Superior temporal gyrus (tissue), 1 donor: ENCODE measurements around the gene TGFBR3.

Source experiments
- DNase-seq: peaks from one replicate; pipeline ENCODE4 v3.0.0-alpha.2; 2016; ENCODE audit errors: extremely low spot score

Gene TGFBR3

DNA sequence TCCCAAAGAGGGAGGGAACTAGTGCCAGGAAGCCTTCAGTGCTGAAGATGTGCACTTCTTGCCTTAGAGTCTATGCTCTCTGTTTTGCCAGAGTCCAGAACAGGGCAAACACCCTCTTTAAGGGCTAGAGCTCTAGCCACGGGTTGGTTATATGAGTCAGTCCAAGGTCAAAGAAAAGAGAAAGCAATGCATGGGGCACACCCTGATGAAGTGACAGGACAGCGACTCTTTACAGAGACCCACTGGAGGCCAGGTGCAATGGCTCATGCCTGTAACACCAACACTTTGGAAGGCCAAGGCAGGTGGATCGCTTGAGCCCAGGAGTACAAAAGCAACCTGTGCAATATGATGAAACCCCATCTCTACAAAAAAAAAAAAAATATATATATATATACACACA, 86.1 kb downstream of the TGFBR3 start:
- DNase-seq, result no peak

- no peak for DNase-seq
These were observed 86.8 kb downstream of the TGFBR3 start for GRCh38 chr1:91799159-91799558.

GRCh38 chr1:91798740-91799139, 87.2 kb downstream of the TGFBR3 start:
- DNase-seq, result no peak

DNA sequence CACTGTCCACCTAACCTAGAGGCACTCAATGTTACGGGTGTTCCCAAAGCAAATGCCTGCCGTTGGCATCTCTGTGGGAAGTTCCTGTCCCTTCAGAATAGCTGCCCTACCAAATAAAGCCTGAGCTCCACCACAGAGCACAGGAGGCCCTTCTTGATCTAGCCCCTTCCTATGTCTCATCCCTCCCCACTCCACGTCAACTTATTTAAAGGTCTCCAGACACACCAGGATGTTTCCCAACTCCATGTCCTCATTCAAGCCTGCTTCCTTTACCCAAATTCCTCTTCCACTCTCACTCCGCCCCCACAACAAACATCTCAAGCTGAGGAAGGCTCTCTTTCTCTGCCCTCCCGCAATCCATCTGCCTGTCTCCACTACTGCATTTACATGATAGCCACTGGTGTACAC, 87.7 kb downstream of the TGFBR3 start:
- no peak for DNase-seq

- no peak for DNase-seq
These were observed 88.8 kb downstream of the TGFBR3 start for GRCh38 chr1:91797164-91797563.

GRCh38 chr1:91796390-91796654, 89.6 kb downstream of the TGFBR3 start:
- no peak for DNase-seq

DNA sequence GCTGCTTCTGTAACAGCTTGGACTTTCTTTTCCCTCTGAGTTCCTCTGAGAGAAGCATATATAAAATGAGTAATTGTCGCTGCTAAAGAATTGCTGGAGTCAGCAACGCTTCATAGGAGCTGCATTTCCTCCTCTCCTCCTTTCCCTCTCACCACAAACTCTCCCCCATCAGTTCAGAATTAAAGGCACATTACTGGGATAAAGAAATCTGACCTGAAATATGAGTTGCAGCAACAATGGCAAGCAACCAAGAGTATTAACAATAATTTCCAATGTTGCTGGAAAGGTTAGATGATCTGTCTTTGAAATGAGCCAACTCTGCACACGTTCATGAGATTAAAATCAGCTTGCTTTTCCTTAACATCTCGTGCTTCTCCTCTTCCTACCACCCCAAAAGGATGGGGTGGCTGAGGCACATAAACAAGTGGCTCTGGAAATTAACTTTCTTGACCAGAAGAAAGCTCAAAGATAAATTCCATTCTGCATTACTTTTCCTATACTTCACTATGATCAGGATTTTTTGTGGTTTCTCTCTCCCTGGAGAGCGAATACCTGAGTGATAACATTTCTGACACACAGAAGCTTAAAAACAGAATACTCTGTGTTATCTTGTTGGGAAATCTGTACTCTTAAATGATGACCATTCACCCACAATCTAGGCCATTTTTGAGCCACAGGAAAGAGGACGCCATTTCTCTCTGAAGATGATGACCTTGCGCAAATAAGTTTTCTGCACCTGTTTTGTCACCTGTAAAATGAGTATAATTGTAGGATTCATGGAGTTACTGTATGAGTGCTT, 90.2 kb downstream of the TGFBR3 start:
- DNase-seq, result no peak

DNA sequence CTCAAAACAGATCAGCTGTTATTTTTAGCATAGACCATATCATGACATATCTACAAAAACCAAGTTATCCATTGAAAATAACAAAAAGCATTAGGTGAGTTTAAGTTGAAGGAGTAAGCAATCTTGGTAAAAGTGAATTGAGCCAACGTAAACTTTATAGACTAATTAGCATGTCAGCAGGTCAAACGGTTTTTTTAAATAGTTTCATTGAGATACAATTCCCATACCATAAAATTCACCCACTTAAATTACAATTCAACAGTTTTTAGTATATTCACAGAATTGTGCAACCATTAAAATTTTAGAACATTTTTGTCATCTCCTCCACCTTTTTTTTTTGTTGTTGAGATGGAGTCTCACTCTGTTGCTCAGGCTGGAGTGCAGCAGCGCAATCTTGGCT, 92.1 kb downstream of the TGFBR3 start:
- DNase-seq, result no peak

GRCh38 chr1:91793189-91793588, 92.8 kb downstream of the TGFBR3 start:
- no peak for DNase-seq

GRCh38 chr1:91792489-91793071, 93.4 kb downstream of the TGFBR3 start:
- DNase-seq, result no peak

GRCh38 chr1:91791691-91792488, 94.1 kb downstream of the TGFBR3 start:
- DNase-seq, result no peak

GRCh38 chr1:91791103-91791502, 94.8 kb downstream of the TGFBR3 start:
- DNase-seq, result no peak

DNA sequence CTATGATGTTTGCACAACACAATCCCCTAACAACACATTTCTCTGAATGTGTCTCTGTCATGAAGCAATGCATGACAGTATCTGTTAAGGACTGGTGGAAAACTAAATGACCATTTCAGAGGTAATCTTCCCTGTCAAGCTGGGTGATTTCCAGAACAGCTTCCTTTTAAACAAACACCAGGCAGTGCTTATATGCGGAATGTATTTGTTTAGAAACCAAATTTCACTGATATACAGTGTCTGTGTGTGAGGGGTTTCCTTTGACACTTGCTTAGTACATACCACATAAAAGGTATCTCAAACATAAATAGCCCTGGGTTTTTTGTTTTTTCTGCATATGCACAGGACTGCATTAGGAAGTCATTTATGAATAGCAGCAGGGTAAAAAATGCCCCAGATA, 95.6 kb downstream of the TGFBR3 start:
- DNase-seq, result no peak

DNA sequence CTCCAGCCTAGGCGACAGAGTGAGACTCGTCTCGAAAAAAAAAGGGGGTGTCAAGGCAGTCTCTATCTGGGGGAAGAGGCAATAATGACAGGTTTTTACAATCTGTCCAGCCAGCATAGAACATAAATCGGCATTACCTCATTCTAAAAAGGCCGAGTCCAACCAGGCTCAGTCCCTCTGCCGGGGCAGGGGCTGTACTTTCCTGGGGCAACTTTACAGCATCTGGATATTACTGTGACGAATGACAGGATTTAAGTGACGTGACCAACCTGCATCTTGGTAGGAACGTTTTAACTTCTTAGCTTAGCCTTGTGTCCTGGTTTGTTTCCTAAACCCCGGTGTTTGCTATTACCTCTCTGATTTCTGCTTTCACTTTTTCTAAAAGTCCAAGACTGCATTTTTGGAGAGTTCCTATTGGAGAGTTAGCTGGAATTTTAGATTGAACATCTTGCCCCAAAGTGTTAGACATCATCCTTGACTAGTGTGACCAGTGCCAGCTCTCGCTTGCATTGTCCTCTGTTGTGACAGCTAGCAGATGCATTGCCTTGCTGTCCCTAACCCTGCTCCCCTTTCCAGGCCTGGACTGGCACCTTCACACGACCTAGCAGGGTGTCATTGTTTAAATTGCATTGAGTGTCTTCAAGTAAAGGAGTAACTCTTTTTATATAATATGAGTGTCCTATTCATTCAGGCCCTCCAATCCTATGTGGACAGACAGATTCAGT, 96.5 kb downstream of the TGFBR3 start:
- DNase-seq, result no peak

- no peak for DNase-seq
These were observed 98.0 kb downstream of the TGFBR3 start for GRCh38 chr1:91787919-91788318.

DNA sequence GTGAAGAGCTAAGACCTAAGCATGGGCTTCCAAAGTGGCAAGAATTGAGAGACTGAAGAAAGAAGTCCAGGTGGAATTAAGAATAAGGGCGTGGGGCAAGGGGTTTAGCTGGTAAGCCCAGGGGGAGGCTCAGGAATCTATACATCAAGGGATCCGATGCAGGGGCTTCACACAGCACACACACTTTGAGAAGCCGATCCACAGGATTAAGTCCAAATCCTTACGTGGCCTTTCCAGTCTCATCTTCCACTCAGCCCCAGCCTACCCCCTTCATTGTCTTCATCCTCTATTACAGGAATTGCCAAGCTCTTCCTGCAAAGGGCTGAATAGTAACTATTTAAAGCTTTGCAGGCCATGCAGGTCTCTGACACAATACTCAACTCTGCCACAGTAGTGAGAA, 101.3 kb downstream of the TGFBR3 start:
- DNase-seq, result no peak

GRCh38 chr1:91784191-91784590, 101.8 kb downstream of the TGFBR3 start:
- DNase-seq, result no peak

GRCh38 chr1:91783423-91784170, 102.4 kb downstream of the TGFBR3 start:
- DNase-seq, result no peak

DNA sequence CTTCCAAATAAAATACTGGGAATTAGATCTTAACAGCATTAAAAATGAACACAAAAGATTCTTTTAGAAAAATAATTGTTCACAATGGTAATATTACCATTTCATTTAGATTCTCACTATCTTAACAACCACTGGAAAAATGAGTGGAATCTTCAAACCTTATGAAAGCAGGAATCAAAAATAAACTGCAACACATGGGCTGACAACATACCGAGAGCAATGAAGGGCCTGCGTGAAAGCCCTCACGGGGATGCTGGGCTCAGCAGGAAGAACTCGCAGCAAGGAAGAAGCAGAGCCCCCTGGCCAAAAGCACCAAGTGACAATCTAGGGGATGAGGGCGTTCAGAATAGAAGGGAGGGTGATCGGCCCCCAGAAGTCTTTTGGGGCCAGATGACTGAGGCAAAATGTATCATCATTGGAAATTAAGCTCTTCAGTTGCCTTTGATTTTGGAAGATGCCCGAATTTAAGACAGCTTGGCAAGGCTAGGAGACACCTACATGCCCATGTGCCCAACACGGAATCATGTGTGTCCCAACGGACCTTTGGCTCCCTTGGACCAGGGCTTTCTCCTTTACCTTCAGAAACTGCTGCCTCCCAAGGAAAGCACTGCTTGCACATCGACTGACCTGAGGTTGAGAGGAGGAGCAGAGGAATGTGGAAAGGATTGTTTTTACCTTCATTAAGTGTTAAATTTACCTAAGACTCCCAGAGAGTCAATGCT, 103.9 kb downstream of the TGFBR3 start:
- no peak for DNase-seq

DNA sequence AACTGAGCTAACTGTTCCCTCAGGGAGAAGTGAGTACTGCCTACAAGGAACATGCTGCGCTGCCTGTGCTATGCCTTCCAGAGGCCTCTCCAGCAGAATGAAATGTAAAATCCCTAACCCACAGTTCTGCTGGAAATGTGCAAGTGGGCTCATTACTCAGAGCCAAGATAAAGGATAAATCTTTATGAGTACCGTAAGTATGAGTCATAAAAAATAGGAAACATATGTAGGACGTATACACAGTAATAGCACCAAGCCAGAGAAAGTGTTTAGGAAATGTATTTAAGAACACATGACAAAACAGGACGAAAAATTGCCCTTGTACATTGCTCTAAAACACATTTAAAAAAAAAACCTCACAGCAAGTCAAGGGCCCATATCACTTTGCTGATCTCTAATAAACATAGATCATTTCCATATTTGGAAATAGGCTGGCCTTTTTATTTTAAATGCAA, 104.6 kb downstream of the TGFBR3 start:
- peak; percentile 39 for DNase-seq

GRCh38 chr1:91779548-91780021, 106.4 kb downstream of the TGFBR3 start:
- DNase-seq, result no peak
